ENCODE results near the gene ATN1. TPM values are rescaled to one million over a fixed set of nuclear protein-coding genes. Genes with fewer than 3 reads are reported as not detected.
A peak's percentile ranks its signal among the peaks of the same experiment; 100 is the strongest.

The ATN1 gene
- total and polyA plus RNA-seq, 9 of the 15 experiments (the other 6 are each of a cell fraction or from before 2014, with no cell fraction given), result 0.15 to 49.8 (median 2.7) TPM

DNA sequence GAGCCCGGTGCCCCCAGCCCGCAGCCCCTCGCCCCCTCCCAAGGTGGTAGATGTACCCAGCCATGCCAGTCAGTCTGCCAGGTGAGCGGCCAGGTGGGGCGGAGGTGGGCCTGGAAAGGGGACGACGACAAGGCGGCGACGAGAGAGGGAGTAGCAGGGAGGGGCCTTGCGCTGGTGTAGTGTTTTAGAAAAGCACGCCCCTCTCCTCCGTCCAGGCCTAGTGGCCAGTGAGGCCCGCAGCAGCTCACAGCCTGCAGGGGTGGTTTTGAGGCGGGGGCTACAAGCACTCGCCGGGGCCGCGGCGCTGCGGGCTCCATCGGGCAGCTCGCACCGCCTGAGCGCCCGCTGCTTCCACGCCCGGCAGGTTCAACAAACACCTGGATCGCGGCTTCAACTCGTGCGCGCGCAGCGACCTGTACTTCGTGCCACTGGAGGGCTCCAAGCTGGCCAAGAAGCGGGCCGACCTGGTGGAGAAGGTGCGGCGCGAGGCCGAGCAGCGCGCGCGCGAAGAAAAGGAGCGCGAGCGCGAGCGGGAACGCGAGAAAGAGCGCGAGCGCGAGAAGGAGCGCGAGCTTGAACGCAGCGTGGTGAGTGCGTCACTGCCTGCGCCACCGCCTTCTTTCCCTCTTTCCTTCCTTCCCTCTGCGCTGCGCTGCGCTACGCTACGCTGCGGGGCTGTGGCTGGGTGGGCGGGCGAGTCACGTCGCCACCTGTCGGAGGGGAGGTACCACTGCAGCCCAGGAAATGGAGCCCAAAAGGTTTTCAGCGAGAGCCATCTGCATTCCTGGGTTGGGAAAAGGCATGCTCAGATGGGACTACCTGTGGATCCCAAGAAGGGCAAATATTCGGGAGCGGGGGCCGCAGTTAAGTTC lies 10.0 kb downstream of the ATN1 start (continued):
- TF ChIP-seq REST (IDR thresholded peaks at IDR 0.05; ENCODE audit: borderline replicate concordance) (no peak), REST (CRISPR knock-in tag; IDR thresholded peaks at IDR 0.05; ENCODE audit: low read depth) (peak; percentile 54; the same call in 1 of the 2 replicates), EGR1 (conservative IDR thresholded peaks at IDR 0.05) (peak; percentile 86), TCF15 (CRISPR knock-in tag; IDR thresholded peaks at IDR 0.05) (no peak), ZBTB7A (IDR thresholded peaks at IDR 0.05; ENCODE audit: borderline replicate concordance, control insufficient read depth, low read depth, low read length) (no peak; the same call in 1 of the 2 replicates)
- TF ChIP-seq, protein P1, sequence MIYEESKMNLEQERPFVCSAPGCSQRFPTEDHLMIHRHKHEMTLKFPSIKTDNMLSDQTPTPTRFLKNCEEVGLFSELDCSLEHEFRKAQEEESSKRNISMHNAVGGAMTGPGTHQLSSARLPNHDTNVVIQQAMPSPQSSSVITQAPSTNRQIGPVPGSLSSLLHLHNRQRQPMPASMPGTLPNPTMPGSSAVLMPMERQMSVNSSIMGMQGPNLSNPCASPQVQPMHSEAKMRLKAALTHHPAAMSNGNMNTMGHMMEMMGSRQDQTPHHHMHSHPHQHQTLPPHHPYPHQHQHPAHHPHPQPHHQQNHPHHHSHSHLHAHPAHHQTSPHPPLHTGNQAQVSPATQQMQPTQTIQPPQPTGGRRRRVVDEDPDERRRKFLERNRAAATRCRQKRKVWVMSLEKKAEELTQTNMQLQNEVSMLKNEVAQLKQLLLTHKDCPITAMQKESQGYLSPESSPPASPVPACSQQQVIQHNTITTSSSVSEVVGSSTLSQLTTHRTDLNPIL (CRISPR knock-in tag; IDR thresholded peaks at IDR 0.05), result 0 out of 2 replicates have a peak, but pooled peaks have one; percentile 34

Data from K562 (cell line).